CD4-positive, alpha-beta T cell treated with Interleukin-15 for 4 hours (primary cell): ENCODE data around the gene TRPM4.
"Not testable (repeated sequence)": the region's sequence is repeated elsewhere in the genome, so short reads cannot be mapped to it uniquely, and the experiment has no call there.

Experiments
- DNase-seq: peaks from one replicate; pipeline ENCODE4 v3.0.0-alpha.2; 2020; ENCODE audit warnings: low spot score

The TRPM4 gene

GRCh38 chr19:49127225-49127624, 30.4 kb upstream of the TRPM4 start:
- DNase-seq: not testable (repeated sequence)

GRCh38 chr19:49127674-49128544, 29.7 kb upstream of the TRPM4 start:
- peak; percentile 94 for DNase-seq

DNA sequence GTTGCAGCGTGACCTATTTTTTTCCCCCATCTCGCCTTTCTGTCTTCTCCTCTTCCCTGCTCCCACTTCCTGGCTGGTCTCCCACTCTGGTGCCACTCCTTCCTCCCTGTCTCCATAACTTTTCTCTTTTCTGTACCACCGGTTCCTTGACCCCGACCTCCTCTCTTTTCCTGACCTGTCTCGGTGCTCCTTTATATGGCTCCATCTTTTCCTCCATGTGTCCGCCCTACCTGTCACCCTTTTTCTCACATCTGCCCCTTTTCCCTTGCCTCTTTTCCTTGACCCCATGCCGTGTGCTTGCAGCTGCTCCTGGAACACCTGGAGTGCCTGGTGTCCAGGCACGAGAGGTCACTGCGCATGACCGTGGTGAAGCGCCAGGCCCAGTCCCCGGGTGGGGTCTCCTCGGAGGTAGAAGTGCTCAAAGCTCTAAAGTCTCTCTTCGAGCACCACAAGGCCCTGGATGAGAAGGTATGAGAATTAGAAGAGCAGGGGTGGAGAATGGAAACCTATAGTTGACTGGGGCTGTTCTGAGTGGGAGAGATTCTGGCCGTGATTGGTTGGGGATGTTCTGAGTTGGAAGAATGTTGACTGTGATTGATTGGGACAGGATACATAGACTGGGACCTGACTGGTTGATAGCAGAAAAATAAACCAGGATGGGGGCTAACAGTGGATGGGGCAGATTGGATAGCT, 28.9 kb upstream of the TRPM4 start:
- DNase-seq: no peak

DNA sequence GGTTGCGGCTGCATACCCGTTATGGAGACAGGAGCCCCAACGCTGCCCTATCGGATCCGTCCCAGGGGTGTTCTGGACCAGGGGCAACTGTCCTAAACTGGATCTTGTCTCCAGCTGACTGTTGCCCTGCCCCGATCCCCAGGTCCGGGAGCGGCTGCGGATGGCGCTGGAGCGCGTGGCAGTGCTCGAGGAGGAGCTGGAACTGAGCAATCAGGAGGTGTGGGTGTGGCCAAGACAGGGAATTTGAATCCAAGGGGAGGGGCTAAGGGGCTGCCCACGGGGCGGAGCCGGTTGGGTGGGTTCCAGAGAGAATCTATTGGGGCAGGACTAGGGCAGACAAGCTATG, 28.4 kb upstream of the TRPM4 start:
- DNase-seq: no peak

- DNase-seq: no peak
These were observed 27.3 kb upstream of the TRPM4 start for GRCh38 chr19:49130325-49130724.

DNA sequence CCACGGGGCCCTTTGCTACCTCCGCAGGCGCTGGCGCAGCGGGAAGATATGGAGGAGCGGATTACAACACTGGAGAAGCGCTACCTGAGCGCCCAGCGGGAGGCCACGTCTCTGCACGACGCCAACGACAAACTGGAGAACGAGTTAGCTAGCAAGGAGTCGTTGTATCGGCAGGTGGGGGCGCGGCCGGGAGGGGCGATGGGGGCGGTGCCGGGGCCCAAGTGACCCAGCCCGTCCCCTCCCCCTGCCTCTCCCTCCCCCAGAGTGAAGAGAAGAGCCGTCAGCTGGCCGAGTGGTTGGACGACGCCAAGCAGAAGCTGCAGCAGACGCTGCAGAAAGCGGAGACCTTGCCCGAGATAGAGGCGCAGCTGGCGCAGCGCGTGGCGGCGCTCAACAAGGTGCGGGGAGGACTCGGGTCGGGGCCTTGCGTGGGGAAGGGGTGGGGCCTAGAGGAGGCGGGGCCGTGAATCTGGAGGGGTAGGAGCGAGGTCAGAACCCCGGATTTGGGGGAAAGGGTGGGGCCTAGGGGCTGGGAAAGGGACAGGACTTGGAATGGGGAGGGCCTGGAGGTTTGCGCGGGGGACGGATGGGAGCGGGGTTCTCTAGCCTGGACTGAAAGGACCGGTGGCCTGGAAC, 24.5 kb upstream of the TRPM4 start:
- DNase-seq: peak; percentile 16

- DNase-seq: peak; percentile 32
These were observed 23.8 kb upstream of the TRPM4 start for GRCh38 chr19:49133621-49134454.

DNA sequence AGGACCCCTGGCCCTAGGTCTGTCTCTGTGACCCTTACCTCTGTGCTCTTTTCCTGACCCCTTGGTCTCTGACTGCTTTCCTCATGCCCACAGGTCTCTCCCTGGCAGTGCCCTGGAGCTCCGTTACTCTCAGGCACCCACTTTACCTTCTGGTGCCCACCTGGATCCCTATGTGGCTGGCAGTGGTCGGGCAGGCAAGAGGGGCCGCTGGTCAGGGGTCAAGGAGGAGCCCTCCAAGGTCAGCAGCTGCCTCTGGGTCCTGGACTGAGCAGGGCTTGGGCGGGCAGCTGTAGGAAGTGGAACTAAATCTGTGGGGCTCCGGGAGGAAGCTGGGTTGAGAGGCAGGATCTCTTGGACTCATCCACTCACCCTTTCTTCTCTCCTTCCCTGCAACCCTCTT, 21.9 kb upstream of the TRPM4 start:
- no peak for DNase-seq

GRCh38 chr19:49136771-49137171, 20.8 kb upstream of the TRPM4 start:
- no peak for DNase-seq

GRCh38 chr19:49140951-49141350, 16.6 kb upstream of the TRPM4 start:
- no peak for DNase-seq

DNA sequence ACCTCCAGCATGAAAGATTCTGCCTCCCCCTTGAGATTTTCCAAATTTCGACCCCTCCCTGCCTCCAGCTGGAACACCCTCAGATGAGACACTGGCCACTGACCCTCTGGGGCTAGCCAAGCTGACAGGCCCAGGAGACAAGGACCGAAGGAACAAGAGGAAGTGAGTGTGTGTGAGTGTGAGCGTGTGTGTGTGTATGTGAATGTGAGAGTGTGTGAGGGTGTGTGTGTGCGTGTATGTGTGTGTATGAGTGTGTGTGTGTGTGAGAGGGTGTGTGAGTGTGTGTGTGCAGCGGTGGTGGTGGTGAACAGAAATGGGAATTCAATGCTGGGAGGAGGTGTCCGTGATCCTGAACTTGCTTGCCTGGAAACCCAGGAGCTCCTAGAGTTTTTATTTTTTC, 16.2 kb upstream of the TRPM4 start:
- no peak for DNase-seq

- peak; percentile 48 for DNase-seq
These were observed 14.7 kb upstream of the TRPM4 start for GRCh38 chr19:49142866-49143335.

- DNase-seq: peak; percentile 75
These were observed 11.8 kb upstream of the TRPM4 start for GRCh38 chr19:49145573-49146407.

- DNase-seq: not testable (repeated sequence)
These were observed 11.2 kb upstream of the TRPM4 start for GRCh38 chr19:49146408-49146770.

GRCh38 chr19:49148044-49148682, 9.4 kb upstream of the TRPM4 start:
- no peak for DNase-seq

DNA sequence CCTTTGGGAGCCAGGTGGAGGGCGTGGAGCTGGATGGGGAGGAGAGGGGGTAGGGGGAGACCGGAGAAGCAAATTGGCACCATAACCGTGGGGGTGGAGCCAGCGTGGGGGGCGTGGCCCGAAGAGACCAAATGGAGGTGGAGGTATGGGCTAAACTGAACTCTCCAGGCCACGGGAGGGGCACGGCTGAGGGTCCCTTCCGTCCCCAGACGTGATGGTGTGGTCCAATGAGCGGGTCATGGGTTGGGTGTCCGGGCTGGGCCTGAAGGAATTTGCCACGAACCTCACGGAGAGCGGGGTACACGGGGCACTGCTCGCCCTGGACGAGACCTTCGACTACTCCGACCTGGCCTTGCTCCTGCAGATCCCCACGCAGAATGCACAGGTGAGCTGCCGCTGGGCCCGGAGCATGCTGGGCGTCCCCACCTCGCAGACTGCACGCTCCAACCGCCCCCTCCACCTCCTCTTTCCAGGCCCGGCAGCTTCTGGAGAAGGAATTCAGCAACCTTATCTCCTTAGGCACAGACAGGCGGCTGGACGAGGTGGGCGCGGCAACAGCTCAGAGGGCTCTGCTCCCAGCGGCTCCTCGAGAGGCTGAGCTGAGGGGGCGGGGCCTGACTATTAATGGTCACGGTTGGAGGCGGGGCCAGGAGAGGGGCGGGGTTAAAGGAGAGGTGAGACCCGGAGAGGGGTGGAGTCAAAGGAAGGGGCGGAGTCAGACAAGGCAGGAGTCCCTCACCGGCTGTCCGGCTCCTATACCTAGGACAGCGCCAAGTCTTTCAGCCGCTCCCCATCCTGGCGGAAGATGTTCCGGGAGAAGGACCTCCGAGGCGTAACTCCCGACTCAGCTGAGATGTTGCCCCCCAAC, 8.6 kb upstream of the TRPM4 start:
- peak; percentile 76 for DNase-seq

DNA sequence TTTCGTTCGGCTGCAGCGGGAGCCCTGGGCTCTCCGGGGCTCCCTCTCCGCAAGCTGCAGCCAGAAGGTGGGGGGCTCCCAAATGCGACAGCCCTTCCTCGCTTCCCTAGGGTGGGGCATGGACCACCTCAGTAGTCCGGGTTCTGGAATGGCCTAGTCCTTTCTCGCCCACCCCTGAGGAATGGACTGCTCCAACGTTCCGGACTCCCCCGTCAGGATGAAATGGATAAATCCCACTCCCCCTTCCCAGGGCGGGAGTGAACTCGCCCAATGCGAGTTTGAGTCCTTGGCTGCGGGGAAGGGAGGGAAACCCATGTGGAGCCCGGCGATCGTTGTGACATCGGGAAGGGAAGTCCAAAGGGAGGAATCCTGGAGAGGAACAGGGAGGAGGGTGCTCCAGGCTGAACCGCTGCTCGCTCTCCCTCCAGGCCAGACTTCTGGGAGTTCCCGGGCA, 7.9 kb upstream of the TRPM4 start:
- no peak for DNase-seq

DNA sequence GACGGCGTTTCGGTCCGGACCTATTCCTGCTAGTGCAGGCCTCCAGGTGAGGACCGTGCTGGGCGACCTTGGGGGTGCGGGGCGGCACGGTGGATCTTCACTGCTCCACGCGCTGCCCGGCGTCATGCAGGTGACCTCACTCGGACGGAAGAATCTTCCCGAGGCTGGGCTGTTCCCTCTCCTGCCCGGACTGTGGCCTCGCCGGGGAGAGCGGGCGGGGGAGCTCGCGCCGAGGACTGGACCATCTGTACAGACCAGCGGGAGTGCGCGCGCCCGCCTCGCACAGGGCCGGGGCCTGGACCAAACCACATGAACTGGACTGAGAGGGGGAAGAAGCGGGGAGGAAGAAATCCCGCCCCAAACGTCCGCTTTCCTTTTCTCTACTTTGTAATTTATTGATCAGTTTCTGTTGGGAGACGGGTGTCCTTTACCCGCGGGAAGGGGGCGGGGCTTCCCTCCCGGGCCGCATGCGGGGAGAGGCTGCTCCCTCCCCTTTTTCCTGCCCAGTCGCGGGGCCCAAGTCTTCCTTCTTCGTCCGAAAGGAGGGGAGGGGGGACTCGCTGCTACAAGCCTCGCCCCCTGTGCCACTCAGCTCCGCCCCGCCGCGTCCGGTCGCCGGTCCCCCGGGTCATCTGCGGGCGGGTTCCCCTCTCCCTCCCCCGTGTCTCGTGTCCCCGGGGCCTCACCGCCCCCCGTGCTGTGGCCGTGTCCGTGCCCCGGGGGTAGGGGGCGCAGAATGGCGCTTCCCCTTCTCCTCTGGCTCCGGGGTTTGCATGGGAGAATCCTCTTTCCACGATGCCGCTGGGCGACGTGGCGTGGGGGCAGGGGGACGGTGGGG, 7.3 kb upstream of the TRPM4 start:
- peak; percentile 29 for DNase-seq

DNA sequence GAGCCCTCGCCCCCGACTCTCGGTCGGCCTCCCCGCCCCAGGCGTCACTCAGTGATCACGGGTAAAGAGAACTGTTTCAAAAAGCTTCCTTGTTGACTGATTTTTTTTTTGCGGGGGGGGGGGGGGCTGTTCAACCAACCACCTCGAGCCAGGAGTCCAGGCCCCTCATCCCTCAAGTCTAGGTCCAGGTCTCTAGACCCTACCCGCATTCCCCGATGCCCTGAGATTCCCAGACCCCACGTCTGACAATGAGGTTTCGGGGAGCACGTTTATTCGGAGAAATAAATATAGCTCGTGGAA, 6.7 kb upstream of the TRPM4 start:
- no peak for DNase-seq
